Ramos (cell line): Measurements from ENCODE around the gene PPDPF.

Experiments
- in situ Hi-C: fragments of 300-500 bp; cut with MboI; formaldehyde crosslinking; loops from one replicate; pipeline ENCODE4 v1.14.3; 2022; ENCODE audit warnings: low sequenced_read_pairs; ENCODE audit not compliant: unreplicated experiment

Gene PPDPF

DNA sequence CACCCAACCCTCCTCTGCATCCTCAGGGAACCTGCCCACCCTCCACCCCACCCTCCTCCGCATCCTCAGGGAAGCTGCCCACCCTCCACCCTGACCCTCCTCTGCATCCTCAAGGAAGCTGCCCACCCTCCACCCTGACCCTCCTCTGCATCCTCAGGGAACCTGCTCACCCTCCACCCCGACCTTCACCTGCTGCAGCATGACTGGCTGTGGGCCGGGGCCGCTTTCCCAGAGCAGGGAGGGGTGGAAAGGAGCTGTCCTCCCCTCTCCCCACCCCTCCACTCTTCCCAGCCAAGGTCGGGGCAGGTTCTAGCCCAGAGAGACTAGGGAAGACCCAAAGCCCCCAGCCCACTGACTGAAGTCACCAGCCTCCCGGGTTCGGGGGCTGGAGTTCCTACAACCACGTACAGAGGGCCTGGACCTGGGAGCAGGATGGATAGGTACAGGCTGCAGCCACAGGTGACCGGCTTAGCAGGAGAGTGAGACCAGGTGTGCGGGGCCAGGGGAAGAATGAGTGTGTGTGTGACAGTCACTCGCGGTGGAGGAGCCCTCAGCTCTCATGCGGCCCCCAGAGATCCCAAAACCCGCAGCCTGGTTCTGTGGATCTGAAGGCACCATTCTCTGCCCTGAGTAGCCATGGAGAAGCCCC lies 33.3 kb upstream of the PPDPF start:
- in situ Hi-C loops = no loop called here

DNA sequence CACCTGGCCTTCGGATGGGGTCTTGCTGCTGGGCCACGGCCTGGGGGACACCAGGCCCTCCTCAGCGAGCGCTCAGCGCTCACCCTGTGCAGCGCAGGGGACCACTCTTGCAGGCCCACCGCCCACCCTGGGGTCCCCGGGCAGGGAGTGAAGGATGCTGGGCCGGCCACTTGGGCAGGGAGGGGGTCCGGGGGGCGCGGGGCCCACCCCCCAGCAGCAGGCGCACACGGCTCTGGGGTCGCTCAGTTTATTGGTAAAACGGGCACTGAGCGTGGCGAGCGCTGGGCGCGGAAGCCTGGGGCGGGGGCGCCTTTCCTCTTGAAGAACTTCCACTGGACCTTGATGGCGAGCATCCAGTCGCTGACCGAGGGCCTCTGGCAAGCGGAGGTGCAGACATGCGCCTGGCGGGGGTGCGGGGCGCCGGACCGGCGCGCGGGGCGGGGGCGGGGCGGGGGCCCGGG lies 32.8 kb upstream of the PPDPF start:
- in situ Hi-C loops = no loop called here

DNA sequence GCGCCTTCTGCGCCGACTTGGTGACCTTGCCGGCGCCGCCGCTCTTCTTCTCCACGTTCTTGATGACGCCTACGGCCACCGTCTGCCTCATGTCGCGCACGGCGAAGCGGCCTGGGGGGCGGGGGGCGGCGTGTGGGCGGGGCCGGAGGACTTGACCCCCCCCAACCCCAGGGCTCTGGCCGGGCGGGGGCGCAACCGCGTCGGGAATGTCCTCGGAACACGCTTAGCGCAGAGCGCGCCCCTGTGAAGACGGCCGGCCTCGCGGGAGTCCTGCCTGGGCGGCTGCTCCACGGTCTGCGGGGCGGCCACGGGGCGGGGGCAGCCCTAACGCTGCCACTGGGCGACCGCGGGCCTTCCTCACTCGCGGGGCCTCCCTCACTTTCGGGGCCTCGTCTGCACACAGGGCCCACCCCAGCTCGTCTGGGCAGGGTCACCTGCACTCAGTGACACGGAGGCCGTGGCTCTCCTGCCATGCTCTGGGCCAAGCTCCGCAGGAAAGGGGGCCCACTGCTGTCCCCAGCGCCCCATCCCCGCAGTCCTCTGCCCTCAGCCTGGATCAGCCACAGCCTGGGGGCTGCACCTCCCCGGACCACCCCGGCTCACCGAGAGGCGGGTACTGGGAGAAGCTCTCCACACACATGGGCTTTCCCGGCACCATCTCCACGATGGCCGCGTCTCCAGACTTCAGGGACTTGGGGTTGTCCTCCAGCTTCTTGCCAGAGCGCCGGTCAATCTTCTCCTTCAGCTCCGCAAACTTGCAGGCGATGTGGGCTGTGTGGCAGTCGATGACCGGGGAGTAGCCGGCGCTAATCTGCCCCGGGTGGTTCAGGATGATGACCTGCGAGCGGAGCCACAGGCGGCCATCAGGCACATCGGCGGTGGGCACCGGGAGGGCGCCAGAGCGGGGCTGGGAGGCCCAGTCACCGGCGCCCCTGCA lies 32.0 kb upstream of the PPDPF start:
- in situ Hi-C loops = no loop called here

DNA sequence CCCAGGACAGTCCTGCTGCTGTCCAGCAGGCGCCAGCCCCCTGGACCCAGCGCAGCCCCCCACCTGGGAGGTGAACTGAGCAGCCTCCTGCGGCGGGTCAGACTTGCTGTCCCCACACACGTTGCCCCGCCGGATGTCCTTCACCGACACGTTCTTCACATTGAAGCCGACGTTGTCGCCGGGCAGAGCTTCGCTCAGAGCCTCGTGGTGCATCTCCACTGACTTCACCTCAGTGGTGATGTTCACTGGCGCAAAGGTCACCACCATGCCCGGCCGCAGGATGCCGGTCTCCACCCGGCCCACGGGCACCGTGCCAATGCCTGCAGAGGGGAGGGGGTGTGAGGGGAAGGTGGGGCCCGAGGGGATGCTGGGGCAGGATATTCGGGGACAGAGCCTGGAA lies 30.1 kb upstream of the PPDPF start:
- in situ Hi-C loops = no loop called here

DNA sequence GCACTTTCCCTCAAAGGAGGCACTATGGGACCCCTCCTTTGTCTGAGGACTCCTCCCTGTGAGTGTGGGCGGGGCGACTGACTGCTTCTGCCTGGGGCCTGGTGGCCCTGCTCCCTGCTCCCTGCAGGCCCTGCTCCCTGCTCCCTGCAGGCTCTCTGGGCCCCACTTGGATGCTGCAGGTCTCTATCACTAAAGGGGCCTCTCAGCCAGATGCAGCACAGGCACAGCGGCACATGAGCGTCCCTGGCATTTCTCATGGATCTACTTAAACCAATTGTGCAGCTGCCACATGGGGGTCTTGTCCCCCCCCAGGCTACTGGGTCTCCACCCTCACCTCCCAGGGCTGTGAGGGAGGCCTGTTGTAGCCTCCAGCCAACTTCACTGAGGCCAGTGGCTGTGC lies 29.5 kb upstream of the PPDPF start:
- in situ Hi-C loops = no loop called here

DNA sequence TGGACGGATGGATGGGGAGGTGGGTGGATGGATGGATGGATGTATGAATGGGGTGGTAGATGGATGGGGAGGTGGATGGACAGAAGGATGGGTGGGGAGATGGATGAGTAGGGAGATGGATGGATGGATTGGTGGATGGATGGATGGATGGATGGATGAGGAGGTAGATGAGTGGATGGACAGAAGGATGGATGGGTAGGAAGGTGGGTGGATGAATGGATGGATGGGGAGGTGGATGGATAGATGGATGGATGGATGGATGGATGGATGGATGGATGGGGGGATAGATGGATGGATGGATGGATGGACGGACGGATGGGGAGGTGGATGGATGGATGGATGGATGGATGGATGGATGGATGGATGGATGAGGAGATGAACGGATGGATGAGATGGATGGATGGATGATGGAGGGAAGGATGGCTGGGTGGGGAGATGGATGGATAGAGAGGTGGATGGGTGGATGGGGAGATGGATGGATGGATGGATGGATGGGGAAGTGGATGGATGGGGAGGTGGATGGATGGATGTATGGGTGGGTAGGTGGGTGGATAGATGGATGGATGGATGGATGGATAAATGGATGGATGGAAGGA lies 28.8 kb upstream of the PPDPF start:
- in situ Hi-C loops = no loop called here

DNA sequence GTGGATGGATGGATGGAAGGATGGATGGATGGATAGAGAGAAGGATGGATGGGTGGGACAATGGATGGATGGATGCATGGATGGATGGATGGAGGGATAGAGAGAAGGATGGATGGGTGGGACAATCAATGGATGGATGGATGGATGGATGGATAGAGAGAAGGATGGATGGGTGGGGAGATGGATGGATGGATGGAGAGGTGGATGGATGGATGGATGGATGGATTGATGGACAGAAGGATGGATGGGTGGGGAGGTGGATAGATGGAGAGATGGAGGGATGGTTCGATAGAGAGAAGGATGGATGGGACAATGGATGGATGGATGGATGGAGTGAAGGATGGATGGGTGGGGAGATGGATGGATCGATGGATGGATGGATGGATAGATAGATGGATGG lies 28.0 kb upstream of the PPDPF start:
- in situ Hi-C loops = no loop called here

DNA sequence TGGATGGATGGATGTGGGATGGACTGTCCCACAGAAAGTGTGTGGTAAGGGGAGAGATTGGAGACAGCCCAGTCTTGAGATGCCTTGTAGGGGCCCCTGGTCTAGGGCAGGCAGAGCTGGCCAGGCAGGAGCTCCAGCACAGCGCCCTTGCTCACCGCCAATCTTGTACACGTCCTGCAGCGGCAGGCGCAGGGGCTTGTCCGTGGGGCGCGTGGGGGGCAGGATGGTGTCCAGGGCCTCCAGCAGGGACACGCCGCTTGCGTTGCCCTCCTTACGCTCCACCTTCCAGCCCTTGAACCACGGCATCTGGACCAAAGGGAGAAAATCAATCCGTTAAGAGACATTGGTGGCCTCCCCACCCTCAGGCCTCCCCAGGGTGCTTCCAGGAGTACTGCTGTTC lies 27.6 kb upstream of the PPDPF start:
- in situ Hi-C loops = no loop called here

DNA sequence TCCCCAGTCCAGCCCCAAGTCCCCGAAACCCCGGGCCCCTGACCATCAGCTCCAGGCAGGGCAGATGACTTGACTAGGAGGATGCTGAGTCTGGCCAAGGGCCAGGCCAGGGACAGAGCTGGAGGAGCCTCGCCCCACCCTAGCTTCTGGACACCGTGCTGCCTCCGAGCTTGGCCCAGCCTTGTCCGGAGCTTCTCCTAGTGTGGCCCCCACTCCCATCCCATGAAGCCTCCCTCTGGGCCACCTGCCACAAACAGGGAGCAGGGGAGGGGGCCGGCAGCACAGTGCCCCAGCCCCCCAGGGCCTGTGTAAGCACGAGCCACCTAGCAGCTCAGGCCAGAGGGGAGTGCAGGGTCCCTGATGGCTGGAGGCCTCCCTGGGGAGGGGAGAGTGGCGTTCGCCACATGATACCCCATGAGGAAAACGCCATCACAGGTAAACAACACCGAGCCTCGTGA lies 27.0 kb upstream of the PPDPF start:
- in situ Hi-C loops = no loop called here

DNA sequence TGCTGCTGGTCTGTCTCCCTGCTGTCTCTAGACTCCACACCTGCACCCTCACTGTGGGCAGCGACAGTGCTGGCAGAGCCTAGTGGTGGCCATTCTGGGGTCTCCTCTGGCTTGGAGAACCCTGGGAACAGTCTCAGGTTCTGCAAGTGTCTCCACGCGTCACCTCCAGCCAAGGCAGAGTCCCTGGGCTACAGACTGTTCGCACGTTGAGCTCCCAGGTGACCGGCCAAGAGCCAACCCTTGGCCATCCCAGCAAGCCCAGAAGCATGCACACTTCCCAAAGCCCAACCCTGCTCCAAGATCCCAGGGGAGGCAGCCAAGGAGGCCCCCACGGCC lies 26.5 kb upstream of the PPDPF start:
- in situ Hi-C loops = no loop called here

DNA sequence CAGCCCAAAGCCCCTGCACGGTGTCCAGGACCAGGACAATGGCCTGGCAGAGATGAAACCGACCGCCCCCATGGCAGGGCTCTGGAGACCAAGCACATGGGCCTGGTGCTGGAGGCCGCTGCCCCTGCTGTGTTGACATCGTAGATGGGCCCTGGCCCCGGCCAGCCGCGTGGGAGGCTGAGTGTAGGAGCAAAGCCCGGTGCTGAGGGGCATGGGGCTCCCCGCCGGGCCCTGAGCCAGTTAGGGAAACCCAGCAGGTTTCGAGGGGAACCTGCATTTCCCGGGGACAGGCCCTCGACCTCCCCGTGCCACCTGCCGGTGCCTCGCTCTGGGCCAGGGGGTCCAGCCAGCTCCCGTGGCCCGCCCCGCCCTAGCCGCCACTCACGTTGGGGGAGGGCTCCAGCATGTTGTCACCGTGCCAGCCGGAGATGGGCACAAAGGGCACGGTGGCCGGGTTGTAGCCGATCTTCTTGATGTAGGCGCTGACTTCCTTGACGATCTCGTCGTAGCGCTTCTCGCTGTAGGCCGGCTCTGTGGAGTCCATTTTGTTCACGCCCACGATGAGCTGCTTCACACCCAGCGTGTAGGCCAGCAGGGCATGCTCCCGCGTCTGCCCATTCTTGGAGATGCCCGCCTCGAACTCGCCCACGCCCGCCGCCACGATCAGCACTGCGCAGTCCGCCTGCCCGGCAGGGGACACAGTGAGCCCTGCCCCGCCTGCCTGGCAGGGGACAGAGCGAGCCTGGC lies 26.0 kb upstream of the PPDPF start:
- in situ Hi-C loops = no loop called here

DNA sequence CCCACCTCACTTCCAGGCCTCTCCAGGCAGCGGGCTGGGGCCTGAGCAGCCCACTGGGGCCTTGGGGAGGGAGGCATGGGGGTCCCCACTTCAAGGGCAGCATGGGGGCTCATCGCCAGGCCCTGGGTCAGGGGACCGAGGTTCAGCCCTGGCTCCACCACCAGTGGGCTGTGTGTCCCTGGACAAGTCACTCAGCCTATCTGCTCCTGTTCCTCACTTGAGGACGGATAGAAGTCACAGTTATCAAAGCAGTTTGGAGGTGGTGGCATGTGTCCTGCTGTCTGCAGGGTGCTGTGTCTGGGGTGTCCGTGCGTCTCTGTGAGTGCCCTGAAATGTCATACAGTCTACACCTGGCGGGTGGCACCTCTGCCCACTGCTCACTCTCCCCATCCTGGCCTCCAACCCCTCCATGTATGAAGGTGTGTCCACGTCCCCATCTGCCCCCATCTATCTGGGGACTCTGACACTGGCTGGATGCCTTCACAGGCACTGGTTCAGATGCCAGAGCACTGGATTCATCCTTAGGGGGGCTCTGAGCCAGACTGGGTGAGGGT lies 25.3 kb upstream of the PPDPF start:
- in situ Hi-C loops = no loop called here

DNA sequence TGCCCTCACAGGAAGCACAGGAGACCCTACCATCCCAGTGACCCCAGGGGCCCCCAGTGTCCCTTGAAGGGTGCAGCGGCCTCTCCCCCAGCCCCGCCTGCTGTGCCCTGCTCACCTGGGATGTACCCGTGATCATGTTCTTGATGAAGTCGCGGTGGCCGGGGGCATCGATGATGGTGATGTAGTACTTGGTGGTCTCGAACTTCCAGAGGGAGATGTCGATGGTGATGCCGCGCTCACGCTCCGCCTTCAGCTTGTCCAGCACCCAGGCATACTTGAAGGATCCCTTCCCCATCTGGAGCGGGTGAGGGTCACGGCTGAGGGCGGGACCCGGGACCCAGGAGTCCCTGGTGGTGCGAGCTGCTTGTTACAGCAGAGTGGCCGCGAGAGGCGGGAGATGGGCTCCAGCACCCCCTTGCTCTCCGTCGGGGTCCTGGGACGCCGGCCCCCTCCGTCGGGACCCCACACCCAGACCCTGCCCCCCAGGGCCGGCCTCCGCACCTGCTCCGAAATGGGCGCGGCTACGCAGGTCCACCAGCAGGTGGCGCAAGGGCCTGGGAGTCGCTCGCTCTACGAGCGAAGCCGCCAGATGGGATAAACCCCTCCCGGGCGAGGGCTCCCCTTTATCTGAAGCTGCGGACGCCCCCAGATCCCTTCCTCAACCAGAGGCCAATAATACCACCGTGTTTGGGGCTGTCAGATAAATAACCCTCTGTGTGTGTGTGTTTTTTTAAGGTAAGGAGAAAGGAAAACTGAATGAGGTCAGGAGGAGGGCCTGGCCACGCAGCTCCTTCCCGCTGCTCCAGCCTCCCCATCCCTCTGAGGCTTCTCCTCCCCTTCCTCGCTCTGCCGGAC lies 24.6 kb upstream of the PPDPF start:
- in situ Hi-C loops = no loop called here

DNA sequence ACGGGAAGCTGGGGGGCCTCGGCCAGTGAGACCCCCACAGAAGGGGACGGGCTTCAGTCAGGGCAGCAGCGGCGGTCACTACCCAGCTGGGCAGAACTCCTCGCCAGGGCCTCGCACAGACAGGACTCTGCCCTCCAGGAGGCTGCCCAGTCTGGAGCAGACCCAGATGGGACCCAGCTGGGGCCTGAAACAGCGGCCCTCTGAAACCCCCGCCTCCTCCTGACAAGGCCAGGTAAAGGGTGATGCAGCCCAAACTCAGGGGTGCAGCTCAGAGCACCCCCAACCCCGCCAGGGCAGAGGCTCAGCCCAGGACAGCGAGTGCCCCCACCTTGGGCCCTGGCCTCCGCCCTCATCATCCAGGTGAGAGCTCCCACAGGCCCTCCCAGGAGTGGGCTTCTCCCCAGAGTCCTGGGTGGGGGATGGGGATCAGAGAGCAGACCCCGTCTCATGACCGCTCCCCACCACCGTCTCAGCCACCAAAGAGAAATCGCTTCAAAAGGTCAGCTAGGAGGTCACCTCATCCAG lies 23.9 kb upstream of the PPDPF start:
- in situ Hi-C loops = no loop called here

DNA sequence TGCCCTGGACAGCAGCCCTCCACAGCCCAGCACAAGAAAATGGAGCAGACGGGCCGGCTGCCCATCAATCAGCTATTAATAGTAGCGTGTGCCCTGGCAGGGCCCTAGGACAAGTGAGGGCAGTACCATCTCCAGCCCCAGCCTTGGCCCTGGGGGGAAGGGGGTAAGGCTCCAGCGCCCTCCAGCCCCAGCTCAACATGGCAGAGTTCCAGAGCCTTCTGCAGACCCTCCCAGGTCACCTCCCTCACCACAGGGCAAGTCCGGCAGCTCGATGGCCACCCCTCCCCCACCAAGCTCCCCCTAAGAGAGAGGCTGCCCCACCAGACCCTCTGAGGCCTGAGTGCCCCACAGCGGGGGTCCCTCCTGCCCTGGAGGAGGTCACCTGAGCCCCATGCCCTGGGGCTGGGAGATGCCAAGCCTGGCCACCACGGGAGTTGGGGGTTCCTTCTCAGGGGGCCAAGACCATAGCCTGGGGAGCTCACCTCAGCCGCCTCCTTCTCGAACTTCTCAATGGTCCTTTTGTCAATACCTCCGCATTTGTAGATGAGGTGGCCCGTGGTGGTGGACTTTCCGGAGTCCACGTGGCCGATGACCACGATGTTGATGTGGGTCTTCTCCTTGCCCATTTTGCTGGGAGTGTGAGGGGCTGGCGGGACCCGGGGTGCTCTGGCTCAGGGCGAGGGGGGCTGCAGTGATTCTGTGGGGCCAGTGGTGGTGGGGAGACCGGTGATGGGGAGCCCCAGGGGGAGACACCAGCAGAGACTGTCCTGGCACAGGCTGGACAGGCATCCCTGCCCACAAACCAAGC lies 23.2 kb upstream of the PPDPF start:
- in situ Hi-C loops = no loop called here

DNA sequence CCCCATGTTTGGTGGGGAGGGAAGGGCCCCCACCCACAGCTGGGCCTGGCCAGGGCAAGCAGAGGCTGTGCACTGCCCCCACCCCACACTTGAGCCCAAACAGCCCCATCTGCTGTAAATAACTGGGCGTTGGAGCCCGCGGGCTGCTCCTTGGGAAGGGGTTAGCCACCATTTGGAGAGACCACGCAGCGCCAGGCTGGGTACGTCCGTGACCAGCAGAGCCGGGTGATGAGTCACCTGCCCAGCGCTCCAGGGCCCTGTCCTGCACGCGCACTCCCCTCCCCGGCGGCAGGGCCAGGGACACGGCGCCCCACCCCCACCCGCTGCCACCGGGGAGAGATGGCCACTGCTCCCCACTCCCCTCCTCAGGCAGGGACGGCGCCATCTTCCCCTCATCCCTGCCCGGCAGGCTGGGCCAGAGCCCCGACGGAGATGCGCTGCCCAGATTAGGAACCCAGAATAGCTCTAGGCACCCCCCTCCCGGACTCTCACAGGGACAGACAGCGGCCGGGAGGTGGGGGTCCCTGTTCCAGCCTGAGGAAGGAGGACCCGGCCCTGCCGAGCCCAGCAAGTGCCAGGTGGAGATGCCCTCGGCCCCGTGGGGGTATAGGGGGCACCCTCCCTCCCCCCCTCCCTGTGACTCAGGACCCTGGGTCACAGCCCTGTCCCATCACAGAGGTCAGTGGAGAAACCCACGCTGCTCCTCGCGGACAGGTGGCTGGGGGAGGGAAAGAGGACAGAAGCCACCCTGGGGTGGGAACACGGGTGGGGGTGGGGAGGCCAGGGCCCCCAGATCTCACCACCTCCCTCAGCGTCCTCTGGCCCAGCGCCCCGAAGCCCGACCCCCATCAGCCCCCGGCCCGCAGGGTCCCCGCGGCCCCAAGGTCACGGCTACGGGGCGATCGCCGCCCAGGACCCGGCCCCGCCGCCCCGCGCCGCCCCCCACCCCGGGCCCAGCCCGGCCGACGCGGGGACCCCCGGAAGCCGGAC lies 22.3 kb upstream of the PPDPF start:
- in situ Hi-C loops = no loop called here

DNA sequence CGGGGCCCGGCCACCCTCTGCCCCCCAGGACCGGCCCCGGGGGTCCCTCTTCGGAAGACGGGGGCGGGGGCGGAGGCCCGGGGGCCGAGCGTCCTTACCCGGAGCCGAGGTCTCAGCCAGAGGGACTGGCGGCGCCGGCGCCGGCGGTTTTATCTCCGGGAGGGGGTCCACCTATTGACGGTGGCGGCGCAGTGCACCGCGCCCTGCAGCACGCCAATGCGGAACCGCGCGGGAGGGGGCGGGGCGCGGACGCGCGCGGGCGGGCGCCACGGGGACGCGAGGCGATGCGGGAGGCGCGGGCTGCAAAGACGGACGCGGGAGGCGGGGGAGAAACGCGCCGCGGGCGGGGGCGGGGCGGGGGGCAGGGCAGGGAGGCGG lies 21.6 kb upstream of the PPDPF start, which contains the start of gene EEF1A2:
EEF1A2 (minus strand) TSS at position 124 of the 378 bp plus-strand sequence. CDS start 1,320 bp downstream, outside the sequence.
- in situ Hi-C loops = no loop called here
